HepG2 (cell line): ENCODE data around the gene FUOM. TPM values are rescaled to one million over a fixed set of nuclear protein-coding genes. Genes with fewer than 3 reads are reported as not detected.

Experiments used
- CEBPG ChIP-seq: IDR thresholded peaks from 2 replicates; pipeline ENCODE4 v1.6.1; 2016
- CTCF ChIP-seq: sonication (generic); formaldehyde crosslinking; IDR thresholded peaks from 2 replicates; pipeline ENCODE4 v1.5.0; 2020; ENCODE audit warnings: mild to moderate bottlenecking, missing genetic modification reagents, moderate library complexity
- FOXC1 ChIP-seq: sonication (generic); formaldehyde crosslinking; IDR thresholded peaks from 2 replicates; pipeline ENCODE4 v1.8.0; 2022; ENCODE audit warnings: mild to moderate bottlenecking, missing genetic modification reagents, borderline replicate concordance
- FOXM1 ChIP-seq: sonication (generic); formaldehyde crosslinking; IDR thresholded peaks from 2 replicates; pipeline ENCODE4 v1.5.0; 2020; ENCODE audit warnings: missing genetic modification reagents
- KLF13 ChIP-seq: sonication (generic); formaldehyde crosslinking; IDR thresholded peaks from 2 replicates; pipeline ENCODE4 v1.4.0; 2020; ENCODE audit warnings: mild to moderate bottlenecking, missing genetic modification reagents
- NCOA1 ChIP-seq: sonication (generic); formaldehyde crosslinking; IDR thresholded peaks from 2 replicates; pipeline ENCODE4 v1.9.0; 2021; ENCODE audit warnings: missing genetic modification reagents
- NFE2L1 ChIP-seq: sonication (generic); formaldehyde crosslinking; IDR thresholded peaks from 2 replicates; pipeline ENCODE4 v1.4.0; 2020; ENCODE audit warnings: missing genetic modification reagents, mild to moderate bottlenecking, borderline replicate concordance
- SOX5 ChIP-seq: IDR thresholded peaks from 2 replicates; pipeline ENCODE4 v1.6.1; 2016; ENCODE audit warnings: borderline replicate concordance
- ZBTB10 ChIP-seq: sonication (generic); formaldehyde crosslinking; IDR thresholded peaks from 2 replicates; pipeline ENCODE4 v1.4.0; 2020; ENCODE audit warnings: missing genetic modification reagents, borderline replicate concordance
- ZIK1 ChIP-seq: sonication (generic); formaldehyde crosslinking; IDR thresholded peaks from 2 replicates; pipeline ENCODE4 v1.5.0; 2020; ENCODE audit warnings: mild to moderate bottlenecking, low read depth, missing genetic modification reagents, borderline replicate concordance
- ZNF878 ChIP-seq: sonication (generic); formaldehyde crosslinking; IDR thresholded peaks from 2 replicates; pipeline ENCODE4 v1.8.1; 2023; ENCODE audit warnings: mild to moderate bottlenecking, missing genetic modification reagents, moderate library complexity
- ZSCAN25 ChIP-seq: sonication (generic); formaldehyde crosslinking; IDR thresholded peaks from 2 replicates; pipeline ENCODE4 v1.8.0; 2022; ENCODE audit warnings: mild to moderate bottlenecking, missing genetic modification reagents
- polyA plus RNA-seq, 8 experiments: library from polyadenylated mRNA; depleted of rRNA in 3 of 8; stranded (reverse) in 7 of 8; unstranded in 1 of 8; fragments of >200 nt; fragmentation: Illumina TruSeq in 4 of 8; extraction: Trizol in 4 of 8; gene quantifications; 2 replicates each; pipeline versions ENCODE4 v1.2.1 to v1.2.3, GENCODE V29; 2011 to 2016; ENCODE audit warnings: low read depth in 4 of 8, missing spikeins in 1 of 8, mixed read lengths in 1 of 8; ENCODE audit not compliant: insufficient read depth in 1 of 8
- total RNA-seq, 5 experiments: library from RNA; depleted of rRNA; stranded (reverse); fragments of >200 nt; fragmentation: Illumina TruSeq; extraction: Trizol; gene quantifications; 2 replicates each; pipeline ENCODE4 v1.2.3, GENCODE V29; 2016; ENCODE audit warnings: low read depth in 1 of 5
- TF ChIP-seq, protein P1 (sequence below): sonication (generic); formaldehyde crosslinking; IDR thresholded peaks from 2 replicates; pipeline ENCODE4 v1.5.1; 2020; ENCODE audit warnings: mild to moderate bottlenecking, missing genetic modification reagents
- TF ChIP-seq, protein P2 (sequence below): sonication (generic); formaldehyde crosslinking; IDR thresholded peaks from 2 replicates; pipeline ENCODE4 v1.4.0; 2020; ENCODE audit warnings: missing genetic modification reagents

FUOM gene
- total and polyA plus RNA-seq, 2 of the 13 experiments (the other 11 are each of a cell fraction or from before 2014, with no cell fraction given) = 27.5 to 60.4 TPM

DNA sequence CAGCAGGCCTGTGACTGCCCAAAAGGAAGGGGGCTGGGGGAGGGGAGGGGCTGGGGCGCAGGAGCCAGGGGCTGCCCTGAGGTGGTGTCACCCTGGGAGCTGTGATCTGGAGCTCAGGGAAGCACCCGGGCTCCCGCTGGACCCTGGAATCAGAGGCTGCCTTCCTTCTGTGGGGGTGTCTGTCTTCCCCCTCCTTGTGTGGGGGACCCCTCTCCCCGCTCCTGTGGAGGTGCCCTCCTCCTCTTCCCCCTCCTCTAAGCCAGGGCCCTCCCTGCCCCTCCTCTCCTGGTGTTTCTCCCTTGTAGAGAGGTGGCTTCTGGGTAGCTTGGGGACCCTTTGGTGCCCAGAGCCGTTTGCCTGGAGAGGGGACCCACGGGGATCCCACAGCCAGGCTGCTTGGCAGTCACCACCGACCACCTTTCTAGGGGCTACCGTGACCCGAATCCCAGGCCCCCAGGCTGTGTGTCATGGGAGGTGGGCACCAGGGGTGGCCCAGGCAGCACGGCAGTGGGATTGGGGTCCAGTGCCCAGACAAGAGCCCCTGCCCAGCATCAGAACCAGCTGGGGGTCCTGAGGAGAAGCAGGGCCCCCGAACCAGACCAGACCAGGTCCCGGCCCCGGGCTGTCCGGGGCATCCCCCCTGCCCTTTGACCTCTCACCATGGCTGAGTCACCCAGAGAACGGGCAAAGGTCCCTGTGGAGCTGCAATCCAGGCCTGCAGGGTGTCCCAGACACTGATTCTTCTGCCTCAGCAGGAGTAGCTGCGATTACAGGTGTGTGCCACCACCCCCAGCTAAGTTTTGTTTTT, 9.9 kb downstream of the FUOM start (continued):
- TF ChIP-seq, protein P1, sequence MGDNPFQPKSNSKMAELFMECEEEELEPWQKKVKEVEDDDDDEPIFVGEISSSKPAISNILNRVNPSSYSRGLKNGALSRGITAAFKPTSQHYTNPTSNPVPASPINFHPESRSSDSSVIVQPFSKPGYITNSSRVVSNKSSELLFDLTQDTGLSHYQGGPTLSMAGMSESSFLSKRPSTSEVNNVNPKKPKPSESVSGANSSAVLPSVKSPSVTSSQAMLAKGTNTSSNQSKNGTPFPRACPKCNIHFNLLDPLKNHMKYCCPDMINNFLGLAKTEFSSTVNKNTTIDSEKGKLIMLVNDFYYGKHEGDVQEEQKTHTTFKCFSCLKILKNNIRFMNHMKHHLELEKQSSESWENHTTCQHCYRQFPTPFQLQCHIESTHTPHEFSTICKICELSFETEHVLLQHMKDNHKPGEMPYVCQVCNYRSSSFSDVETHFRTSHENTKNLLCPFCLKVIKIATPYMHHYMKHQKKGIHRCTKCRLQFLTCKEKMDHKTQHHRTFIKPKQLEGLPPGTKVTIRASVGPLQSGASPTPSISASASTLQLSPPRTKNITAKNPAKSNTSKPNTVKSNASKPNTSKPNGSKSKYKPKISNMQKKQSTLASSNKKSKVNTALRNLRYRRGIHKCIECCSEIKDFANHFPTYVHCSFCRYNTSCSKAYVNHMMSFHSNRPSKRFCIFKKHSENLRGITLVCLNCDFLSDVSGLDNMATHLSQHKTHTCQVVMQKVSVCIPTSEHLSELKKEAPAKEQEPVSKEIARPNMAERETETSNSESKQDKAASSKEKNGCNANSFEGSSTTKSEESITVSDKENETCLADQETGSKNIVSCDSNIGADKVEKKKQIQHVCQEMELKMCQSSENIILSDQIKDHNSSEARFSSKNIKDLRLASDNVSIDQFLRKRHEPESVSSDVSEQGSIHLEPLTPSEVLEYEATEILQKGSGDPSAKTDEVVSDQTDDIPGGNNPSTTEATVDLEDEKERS (CRISPR knock-in tag) = peak; percentile 17; the same call in 1 of the 2 replicates
- TF ChIP-seq ZNF878 = no peak
- TF ChIP-seq, protein P2, sequence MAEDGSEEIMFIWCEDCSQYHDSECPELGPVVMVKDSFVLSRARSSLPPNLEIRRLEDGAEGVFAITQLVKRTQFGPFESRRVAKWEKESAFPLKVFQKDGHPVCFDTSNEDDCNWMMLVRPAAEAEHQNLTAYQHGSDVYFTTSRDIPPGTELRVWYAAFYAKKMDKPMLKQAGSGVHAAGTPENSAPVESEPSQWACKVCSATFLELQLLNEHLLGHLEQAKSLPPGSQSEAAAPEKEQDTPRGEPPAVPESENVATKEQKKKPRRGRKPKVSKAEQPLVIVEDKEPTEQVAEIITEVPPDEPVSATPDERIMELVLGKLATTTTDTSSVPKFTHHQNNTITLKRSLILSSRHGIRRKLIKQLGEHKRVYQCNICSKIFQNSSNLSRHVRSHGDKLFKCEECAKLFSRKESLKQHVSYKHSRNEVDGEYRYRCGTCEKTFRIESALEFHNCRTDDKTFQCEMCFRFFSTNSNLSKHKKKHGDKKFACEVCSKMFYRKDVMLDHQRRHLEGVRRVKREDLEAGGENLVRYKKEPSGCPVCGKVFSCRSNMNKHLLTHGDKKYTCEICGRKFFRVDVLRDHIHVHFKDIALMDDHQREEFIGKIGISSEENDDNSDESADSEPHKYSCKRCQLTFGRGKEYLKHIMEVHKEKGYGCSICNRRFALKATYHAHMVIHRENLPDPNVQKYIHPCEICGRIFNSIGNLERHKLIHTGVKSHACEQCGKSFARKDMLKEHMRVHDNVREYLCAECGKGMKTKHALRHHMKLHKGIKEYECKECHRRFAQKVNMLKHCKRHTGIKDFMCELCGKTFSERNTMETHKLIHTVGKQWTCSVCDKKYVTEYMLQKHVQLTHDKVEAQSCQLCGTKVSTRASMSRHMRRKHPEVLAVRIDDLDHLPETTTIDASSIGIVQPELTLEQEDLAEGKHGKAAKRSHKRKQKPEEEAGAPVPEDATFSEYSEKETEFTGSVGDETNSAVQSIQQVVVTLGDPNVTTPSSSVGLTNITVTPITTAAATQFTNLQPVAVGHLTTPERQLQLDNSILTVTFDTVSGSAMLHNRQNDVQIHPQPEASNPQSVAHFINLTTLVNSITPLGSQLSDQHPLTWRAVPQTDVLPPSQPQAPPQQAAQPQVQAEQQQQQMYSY (CRISPR knock-in tag) = no peak
- TF ChIP-seq FOXC1 (CRISPR knock-in tag) = 0 out of 2 replicates have a peak, but pooled peaks have one; percentile 52
- peak; percentile 39; the same call in 1 of the 2 replicates for TF ChIP-seq ZBTB10
- TF ChIP-seq CEBPG (CRISPR knock-in tag) = peak; percentile 11; the same call in 1 of the 2 replicates
- no peak for TF ChIP-seq NFE2L1 (CRISPR knock-in tag)
- TF ChIP-seq SOX5 (CRISPR knock-in tag) = peak; percentile 15; the same call in 1 of the 2 replicates
- peak; percentile 36; the same call in 1 of the 2 replicates for TF ChIP-seq CTCF (CRISPR knock-in tag)
- peak; percentile 35; the same call in 1 of the 2 replicates for TF ChIP-seq ZSCAN25 (CRISPR knock-in tag)
- TF ChIP-seq ZIK1 (CRISPR knock-in tag) = no peak
- TF ChIP-seq FOXM1 (CRISPR knock-in tag) = no peak
- TF ChIP-seq NCOA1 (CRISPR knock-in tag) = no peak
- no peak for TF ChIP-seq KLF13 (CRISPR knock-in tag)
